GM12892 (cell line): ENCODE results near the gene CCDC144A.
"Not testable (repeated sequence)": the region's sequence is repeated elsewhere in the genome, so short reads cannot be mapped to it uniquely, and the experiment has no call there.

Experiments used
- POLR2A ChIP-seq: IDR thresholded peaks from 2 replicates; pipeline ENCODE4 v1.6.1; 2011; ENCODE audit warnings: low read depth, low read length, control low read depth
- POLR2AphosphoS5 ChIP-seq: IDR thresholded peaks from 2 replicates; pipeline ENCODE4 v1.6.1; 2011; ENCODE audit warnings: low read depth, low read length, control low read depth

DNA sequence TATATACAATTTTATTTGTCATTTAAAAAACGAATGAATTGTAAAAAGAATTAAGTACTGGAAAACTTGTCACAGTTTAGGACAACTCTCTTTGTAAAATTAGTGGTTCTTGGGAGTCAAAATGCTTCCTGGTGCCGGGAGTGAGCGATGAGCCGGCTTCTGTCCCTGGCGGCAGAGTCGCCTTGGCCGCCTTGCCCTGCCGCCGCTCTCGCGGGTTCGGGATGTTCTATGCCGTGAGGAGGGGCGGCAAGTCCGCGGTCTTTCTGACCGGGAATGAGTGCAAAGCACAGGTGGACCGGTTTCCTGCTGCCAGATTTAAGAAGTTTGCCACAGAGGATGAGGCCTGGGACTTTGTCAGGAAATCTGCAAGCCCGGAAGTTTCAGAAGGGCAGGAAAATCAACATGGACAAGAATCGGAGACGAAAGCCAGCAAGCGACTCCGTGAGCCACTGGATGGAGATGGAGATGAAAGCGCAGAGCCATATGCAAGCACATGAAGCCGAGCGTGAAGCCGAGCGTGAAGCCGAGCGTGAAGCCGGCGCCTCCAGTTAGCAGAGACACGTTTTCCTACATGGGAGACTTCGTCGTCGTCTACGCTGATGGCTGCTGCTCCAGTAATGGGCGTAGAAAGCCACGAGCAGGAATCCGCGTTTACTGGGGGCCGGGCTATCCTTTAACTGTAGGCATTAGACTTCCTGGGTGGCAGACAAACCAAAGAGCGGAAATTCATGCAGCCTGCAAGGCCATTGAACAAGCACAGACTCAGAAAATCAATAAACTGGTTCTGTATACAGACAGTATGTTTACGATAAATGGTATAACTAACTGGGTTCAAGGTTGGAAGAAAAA is 6.5 kb upstream of the CCDC144A start:
- TF ChIP-seq POLR2A, POLR2AphosphoS5: not testable (repeated sequence)
